Left ventricle myocardium inferior (tissue), 1 donor: ENCODE results near the gene RAF1. TPM values are rescaled to one million over a fixed set of nuclear protein-coding genes. Genes with fewer than 3 reads are reported as not detected.
"Not testable (repeated sequence)": the region's sequence is repeated elsewhere in the genome, so short reads cannot be mapped to it uniquely, and the experiment has no call there.

Source experiments
- DNase-seq: peaks from one replicate; pipeline ENCODE4 v3.0.0-alpha.2; 2020
- H3K27ac ChIP-seq: fragments of 200-600 bp; replicated peaks from 2 replicates; pipeline ENCODE4 v1.8.0; 2021
- H3K27me3 ChIP-seq: fragments of 200-600 bp; 2 replicates; pipeline ENCODE4 v1.8.0; 2021; ENCODE audit warnings: low read depth
- H3K36me3 ChIP-seq: fragments of 200-600 bp; 2 replicates; pipeline ENCODE4 v1.8.0; 2021
- H3K4me1 ChIP-seq: fragments of 200-600 bp; 2 replicates; pipeline ENCODE4 v1.8.0; 2021
- H3K4me3 ChIP-seq: fragments of 200-600 bp; 2 replicates; pipeline ENCODE4 v1.8.0; 2021; ENCODE audit warnings: mild to moderate bottlenecking, moderate library complexity
- H3K9me3 ChIP-seq: fragments of 200-600 bp; replicated peaks from 2 replicates; pipeline ENCODE4 v1.8.0; 2021
- CTCF ChIP-seq: fragments of 200-600 bp; IDR thresholded peaks from 2 replicates; pipeline ENCODE4 v1.8.0; 2021; ENCODE audit warnings: antibody characterized with exemption, mild to moderate bottlenecking, borderline replicate concordance
- intact Hi-C: fragments of 100-400 bp; cut with micrococcal nuclease; formaldehyde crosslinking; loops from one replicate; pipeline ENCODE4 v1.11.0; 2022
- total RNA-seq: library from RNA; stranded (reverse); fragmentation: NEBNext Ultra II Directional; extraction: Animal tissue kit (Norgen Biotek cat#: 25700); gene quantifications from one replicate; pipeline ENCODE4 v1.2.1, GENCODE V29; 2021
- donor health status: DM: no; HTN: yes; CAD: no; lungs with severe emphysema.

Gene RAF1
- total RNA-seq, 1 donor from 2014 or later, result 137 TPM

GRCh38 chr3:12648384-12648959 lies 15.4 kb downstream of the RAF1 start:
- no peaks in the 10 kb centered on the region for H3K27me3 ChIP-seq
- H3K9me3 ChIP-seq, result no peaks in the 10 kb centered on the region
- H3K4me3 ChIP-seq, result no peak overlapping the region
- intact Hi-C loops, result no loop called here
- no peak for TF ChIP-seq CTCF
- no peak for DNase-seq
- peaks cover 87% of the 10 kb centered on the region for H3K4me1 ChIP-seq
- no peaks in the 10 kb centered on the region for H3K36me3 ChIP-seq
- H3K27ac ChIP-seq, result peak overlapping the region; percentile 7

- TF ChIP-seq CTCF, result no peak
- Histone ChIP-seq H3K36me3 (no peaks in the 10 kb centered on the region), H3K4me3 (no peak overlapping the region), H3K27me3 (no peaks in the 10 kb centered on the region), H3K4me1 (peaks cover 71% of the 10 kb centered on the region), H3K9me3 (peaks cover 10% of the 10 kb centered on the region), H3K27ac (peak overlapping the region; percentile 65)
- intact Hi-C loops, result no loop called here
- DNase-seq, result no peak
These were observed 19.5 kb downstream of the RAF1 start for GRCh38 chr3:12644331-12644937.

- H3K27ac ChIP-seq, result peak overlapping the region; percentile 65
- no peak for DNase-seq
These were observed 20.2 kb downstream of the RAF1 start for GRCh38 chr3:12643724-12644123.

GRCh38 chr3:12643010-12643380 lies 20.9 kb downstream of the RAF1 start:
- H3K4me3 ChIP-seq, result no peak overlapping the region
- intact Hi-C loops, result no loop called here
- no peak for TF ChIP-seq CTCF
- peaks cover 10% of the 10 kb centered on the region for H3K9me3 ChIP-seq
- H3K4me1 ChIP-seq, result peaks cover 70% of the 10 kb centered on the region
- H3K27me3 ChIP-seq, result no peaks in the 10 kb centered on the region
- no peak for DNase-seq
- peak overlapping the region; percentile 65 for H3K27ac ChIP-seq
- H3K36me3 ChIP-seq, result no peaks in the 10 kb centered on the region

More at GRCh38 chr3:12643724-12644123, 20.2 kb downstream of the RAF1 start:
- no peak overlapping the region for H3K4me3 ChIP-seq
- H3K36me3 ChIP-seq, result no peaks in the 10 kb centered on the region
- peaks cover 70% of the 10 kb centered on the region for H3K4me1 ChIP-seq
- no peak for TF ChIP-seq CTCF
- H3K27me3 ChIP-seq, result no peaks in the 10 kb centered on the region
- H3K9me3 ChIP-seq, result peaks cover 10% of the 10 kb centered on the region
- intact Hi-C loops, result no loop called here

GRCh38 chr3:12640853-12641252 lies 23.1 kb downstream of the RAF1 start:
- H3K4me1 ChIP-seq, result peaks cover 67% of the 10 kb centered on the region

GRCh38 chr3:12638105-12638504 lies 25.8 kb downstream of the RAF1 start:
- Histone ChIP-seq H3K4me1 (peaks cover 46% of the 10 kb centered on the region), H3K27me3 (no peaks in the 10 kb centered on the region), H3K27ac (peak overlapping the region; percentile 45), H3K9me3 (peaks cover 10% of the 10 kb centered on the region), H3K4me3 (no peak overlapping the region), H3K36me3 (no peaks in the 10 kb centered on the region)
- intact Hi-C loops, result no loop called here
- TF ChIP-seq CTCF, result no peak
- DNase-seq, result no peak

More at GRCh38 chr3:12640853-12641252, 23.1 kb downstream of the RAF1 start:
- H3K9me3 ChIP-seq, result peaks cover 10% of the 10 kb centered on the region
- H3K27me3 ChIP-seq, H3K36me3 ChIP-seq, DNase-seq, H3K4me3 ChIP-seq, intact Hi-C loops, H3K27ac ChIP-seq: not testable (repeated sequence)
